ENCODE measurements around the gene RNASE2.
"Not testable (repeated sequence)": the region's sequence is repeated elsewhere in the genome, so short reads cannot be mapped to it uniquely, and the experiment has no call there.

Gene RNASE2

DNA sequence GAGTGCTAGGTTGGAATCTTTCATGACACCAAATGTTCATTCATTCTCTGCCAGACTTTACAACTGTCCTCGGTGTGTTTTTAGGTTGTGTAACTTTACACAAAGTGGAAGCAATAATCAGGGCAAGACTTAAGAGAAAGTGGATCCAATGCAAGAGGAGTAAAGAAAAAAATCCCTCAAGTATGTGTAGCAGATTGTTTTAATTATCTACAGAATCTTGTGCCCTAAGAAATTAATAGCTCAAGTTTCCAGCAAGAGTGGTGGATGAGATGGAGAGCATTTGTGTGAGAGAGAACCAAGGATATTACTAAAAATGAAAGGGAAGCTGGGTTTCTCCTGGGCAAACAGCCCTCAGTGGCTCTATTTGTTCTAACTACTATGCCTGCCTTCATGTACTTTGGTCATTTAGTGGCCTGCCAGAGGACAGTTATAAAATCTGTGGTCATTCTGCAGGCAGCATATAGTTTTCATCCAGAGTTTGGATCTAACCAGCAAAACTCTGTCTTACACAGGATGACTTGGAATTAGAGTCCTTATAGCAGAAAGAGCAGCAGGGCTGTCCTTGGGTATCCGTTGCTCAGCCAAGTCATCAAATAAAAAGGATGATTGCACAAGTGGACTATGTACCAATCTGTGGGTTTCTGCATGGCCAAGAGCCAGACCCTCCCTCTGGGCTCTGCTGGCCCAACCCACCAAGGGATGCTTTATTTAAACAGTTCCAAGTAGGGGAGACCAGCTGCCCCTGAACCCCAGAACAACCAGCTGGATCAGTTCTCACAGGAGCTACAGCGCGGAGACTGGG, at the start of gene RNASE2:
RNASE2 (plus strand) TSS at position 752 of the 802 bp plus-strand sequence. CDS start 285 bp downstream, outside the sequence.
- H3K27ac ChIP-seq: not testable (repeated sequence)

DNA sequence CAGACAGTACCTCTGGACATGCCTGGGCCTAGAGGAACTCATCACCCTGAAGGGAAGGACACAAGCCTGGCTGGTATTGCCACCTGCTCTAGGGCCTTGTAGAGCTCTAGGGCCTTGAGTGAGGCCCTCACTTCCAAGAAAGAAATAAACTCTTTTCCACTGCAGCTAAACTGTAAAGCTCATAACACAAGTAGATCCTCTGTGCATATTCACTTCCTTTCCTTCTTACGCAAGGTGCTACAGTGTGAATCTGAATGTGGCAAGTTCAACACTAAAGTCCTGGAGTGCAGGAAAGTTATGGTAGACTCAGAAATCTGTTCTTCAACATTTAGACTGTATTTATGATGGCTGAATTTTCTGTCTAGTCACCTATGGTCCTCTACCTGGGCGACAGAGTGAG, 49.6 kb upstream of the RNASE2 start:
- TF ChIP-seq ZFX (IDR thresholded peaks at IDR 0.05; ENCODE audit: borderline replicate concordance): no peak
- TF ChIP-seq, protein P1, sequence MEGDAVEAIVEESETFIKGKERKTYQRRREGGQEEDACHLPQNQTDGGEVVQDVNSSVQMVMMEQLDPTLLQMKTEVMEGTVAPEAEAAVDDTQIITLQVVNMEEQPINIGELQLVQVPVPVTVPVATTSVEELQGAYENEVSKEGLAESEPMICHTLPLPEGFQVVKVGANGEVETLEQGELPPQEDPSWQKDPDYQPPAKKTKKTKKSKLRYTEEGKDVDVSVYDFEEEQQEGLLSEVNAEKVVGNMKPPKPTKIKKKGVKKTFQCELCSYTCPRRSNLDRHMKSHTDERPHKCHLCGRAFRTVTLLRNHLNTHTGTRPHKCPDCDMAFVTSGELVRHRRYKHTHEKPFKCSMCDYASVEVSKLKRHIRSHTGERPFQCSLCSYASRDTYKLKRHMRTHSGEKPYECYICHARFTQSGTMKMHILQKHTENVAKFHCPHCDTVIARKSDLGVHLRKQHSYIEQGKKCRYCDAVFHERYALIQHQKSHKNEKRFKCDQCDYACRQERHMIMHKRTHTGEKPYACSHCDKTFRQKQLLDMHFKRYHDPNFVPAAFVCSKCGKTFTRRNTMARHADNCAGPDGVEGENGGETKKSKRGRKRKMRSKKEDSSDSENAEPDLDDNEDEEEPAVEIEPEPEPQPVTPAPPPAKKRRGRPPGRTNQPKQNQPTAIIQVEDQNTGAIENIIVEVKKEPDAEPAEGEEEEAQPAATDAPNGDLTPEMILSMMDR (IDR thresholded peaks at IDR 0.05): no peak
- no peak overlapping the region for H3K27ac ChIP-seq

DNA sequence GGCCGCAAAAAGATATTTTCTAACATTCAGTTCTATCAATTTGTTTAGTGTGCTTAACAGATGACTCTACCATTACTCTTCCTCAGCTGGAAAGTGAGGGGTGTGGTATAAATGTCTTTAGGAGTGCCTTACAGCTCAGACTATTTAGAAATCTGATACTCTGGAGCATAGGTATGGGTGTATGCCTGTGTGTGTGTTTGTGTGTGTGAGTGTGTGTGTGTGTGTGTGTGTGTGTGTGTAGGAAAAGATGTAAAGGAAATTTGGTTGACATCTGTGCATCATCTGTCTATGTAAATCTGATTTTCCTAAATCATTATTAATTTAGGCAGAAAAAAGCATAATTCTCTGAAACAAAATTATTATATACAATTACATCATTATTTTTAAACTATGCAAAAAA, 48.1 kb upstream of the RNASE2 start:
- H3K27ac ChIP-seq: no peak overlapping the region
- no peak for TF ChIP-seq ZFX (IDR thresholded peaks at IDR 0.05; ENCODE audit: borderline replicate concordance)
- TF ChIP-seq, protein P1 (IDR thresholded peaks at IDR 0.05): no peak

DNA sequence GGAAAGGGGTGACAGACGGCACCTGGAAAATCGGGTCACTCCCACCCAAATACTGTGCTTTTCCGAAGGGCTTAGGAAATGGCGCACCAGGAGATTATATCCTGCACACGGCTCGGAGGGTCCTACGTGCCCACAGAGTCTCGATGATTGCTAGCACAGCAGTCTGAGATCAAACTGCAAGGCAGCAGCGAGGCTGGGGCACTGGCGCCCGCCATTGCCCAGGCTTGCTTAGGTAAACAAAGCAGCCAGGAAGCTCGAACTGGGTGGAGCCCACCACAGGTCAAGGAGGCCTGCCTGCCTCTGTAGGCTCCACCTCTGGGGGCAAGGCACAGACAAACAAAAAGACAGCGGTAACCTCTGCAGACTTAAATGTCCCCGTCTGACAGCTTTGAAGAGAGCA, 44.5 kb upstream of the RNASE2 start:
- not testable (repeated sequence) for H3K27ac ChIP-seq

DNA sequence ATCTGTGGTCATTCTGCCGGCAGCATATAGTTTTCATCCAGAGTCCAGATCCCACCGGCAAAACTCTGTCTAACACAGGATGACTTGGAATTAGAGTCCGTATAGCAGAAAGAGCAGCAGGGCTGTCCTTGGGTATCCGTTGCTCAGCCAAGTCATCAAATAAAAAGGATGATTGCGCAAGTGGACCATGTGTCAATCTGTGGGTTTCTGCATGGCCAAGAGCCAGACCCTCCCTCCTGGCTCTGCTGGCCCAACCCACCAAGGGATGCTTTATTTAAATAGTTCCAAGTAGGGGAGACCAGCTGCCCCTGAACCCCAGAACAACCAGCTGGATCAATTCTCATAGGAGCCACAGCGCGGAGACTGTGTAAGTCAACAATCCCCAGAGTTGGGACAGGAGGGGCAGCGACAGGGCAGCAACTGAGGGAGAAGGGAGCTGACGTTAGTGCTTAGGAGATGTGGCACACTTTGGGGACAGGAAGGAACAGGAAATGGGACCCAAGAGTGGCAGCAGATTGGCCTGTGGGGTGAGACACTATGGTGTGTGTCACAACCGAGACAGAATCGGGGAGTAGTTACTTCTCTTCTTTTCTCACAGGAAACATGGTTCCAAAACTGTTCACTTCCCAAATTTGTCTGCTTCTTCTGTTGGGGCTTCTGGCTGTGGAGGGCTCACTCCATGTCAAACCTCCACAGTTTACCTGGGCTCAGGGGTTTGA, 36.1 kb upstream of the RNASE2 start:
- not testable (repeated sequence) for H3K27ac ChIP-seq

DNA sequence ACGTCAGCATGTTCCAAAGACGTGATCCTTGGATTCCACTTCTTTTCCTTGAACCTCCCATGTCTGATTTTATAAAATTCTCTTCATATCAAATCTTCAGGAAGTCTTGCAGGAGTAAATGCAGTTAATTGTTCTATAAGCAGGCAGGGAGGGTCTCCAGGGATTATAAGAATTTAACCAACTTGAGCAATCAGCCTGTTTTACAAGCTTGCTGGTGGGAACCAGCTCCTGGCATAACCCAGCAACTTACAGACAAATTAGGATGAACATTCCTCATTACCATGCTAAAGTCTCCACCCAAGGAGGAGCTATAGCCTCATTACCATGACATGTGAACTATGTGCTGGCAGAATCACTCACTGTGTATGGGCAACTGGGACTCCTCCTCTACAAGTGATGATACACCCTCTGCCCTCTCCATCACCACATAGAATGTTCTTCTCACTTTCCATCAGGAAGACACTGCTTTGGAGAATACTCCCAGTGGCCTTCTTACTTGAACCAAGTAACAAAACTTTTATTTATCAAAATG, 31.5 kb upstream of the RNASE2 start:
- not testable (repeated sequence) for H3K27ac ChIP-seq

DNA sequence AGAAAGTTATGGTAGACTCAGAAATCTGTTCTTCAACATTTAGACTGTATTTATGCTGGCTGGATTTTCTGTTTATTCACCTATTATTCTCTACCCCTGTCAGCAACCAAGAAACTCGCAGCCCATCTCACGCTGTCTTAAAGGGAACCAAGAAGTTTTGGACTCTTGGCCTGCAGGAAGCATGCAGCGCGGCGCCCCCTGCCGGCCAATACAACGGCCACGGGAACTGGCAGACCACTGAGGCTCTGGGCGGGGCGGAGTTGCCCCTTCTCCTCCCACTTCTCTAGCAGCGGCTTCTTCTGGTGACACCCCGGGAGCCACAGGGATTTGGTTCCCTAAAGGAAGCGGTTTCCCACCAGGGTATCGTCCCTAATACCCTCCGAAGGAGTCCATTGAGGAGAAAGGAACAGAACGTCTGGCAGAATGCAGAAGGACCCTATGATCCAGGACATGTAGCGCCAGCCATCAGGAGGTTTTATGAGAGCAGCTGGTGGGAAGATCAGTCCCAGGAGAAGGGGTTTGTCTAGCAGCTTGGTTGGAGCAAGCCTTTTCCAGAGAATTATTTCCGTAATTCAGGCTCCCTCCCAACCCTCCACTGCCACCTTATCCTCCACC, 21.0 kb upstream of the RNASE2 start:
- no peak overlapping the region for H3K27ac ChIP-seq
- TF ChIP-seq, protein P1 (IDR thresholded peaks at IDR 0.05): peak; percentile 93
- TF ChIP-seq ZFX (IDR thresholded peaks at IDR 0.05; ENCODE audit: borderline replicate concordance): no peak

DNA sequence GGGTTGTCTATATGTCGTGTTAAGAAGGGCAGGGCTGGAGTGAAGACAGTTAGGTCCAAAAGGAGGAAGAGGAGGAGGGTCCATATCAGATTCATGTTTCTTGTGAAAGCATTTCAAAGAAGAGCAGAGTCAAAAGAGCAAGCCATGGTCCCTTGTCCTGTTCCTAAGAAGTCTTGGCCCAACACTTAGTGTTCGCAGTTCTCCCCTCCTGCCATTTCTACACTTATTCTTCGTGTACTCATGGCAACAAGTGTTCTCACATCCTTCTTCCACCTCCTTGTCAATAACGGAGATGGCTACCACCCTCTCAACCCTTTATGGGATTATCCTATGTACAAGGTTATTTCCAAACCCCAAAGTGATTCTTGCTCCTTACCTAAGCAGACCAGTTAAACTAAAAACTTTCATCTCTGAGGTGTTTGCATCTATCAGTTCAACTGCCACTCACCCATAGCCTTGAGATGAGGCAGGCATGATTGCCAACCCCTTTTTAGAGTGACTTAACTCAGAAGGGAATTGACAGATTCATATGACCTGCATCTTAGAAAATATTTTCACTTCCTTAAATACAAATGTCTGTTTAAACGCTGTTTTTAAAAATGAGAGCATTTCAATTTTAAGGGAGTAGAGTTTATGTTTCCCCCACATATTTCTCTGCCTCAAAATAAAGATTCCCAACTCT, 19.8 kb upstream of the RNASE2 start:
- no peak for TF ChIP-seq ZFX (IDR thresholded peaks at IDR 0.05; ENCODE audit: borderline replicate concordance)
- TF ChIP-seq, protein P1 (IDR thresholded peaks at IDR 0.05): no peak
- H3K27ac ChIP-seq: no peak overlapping the region

DNA sequence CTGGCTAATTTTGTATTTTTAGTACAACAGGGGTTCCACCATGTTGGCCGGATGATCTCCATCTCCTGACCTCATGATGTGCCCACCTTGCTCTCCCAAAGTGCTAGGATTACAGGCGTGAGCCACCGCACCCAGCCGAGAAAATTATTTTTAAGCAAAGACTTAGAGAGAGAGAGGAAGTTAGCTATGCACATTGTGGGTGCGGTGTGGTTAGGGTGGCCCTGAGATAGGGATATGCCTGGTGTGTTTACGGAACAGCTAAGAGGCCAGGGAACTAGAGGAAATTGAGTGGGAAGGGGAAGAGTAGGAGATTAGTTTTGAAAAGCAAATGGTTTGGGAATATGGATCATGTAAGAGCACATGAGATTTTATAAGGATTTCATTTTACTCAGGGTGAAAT, 10.1 kb upstream of the RNASE2 start:
- not testable (repeated sequence) for H3K27ac ChIP-seq

DNA sequence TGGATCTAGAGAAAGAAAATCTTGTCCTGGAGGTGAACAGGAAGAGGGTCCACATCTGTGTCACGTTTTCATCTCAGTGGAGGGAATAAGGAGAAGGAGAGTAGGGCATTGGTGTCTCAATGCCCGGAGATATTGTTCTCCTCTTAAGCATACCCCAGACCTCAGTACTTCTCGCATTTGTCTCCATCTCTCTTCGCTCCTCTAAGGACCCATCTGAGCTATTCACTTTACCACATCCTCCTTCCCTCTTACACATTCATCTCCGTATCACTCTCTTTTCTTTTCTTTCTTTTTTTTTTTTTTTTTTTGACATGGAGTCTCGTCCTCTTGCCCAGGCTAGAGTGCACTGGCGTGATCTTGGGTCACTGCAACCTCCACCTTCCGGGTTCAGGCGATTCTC, 8.6 kb upstream of the RNASE2 start:
- H3K27ac ChIP-seq: not testable (repeated sequence)

DNA sequence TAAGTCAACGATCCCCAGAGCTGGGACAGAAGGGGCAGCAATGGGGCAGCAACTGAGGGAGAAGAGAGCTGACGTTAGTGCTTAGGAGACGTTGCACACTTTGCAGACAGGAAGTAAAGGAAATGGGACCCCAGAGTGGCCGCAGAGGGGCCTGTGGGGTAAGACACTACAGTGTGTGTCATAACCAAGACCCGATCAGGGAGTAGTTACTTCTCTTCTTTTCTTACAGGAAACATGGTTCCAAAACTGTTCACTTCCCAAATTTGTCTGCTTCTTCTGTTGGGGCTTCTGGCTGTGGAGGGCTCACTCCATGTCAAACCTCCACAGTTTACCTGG, 219 bp downstream of the RNASE2 start:
- H3K27ac ChIP-seq: not testable (repeated sequence)

Measured in 22Rv1 (cell line).